NCI-H2081 treated with DMSO at 0.1 percent for 48 hours (cell line): ENCODE measurements around the gene BMPER.

Experiments
- DNase-seq: peaks from one replicate; lab custom pipeline; 2025; lab: John Stamatoyannopoulos, UW

Gene BMPER

GRCh38 chr7:33888166-33888565 is 17.2 kb upstream of the BMPER start:
- no peak for DNase-seq

- no peak for DNase-seq
These were observed 12.4 kb upstream of the BMPER start for GRCh38 chr7:33892945-33893344.

GRCh38 chr7:33893377-33893776 is 12.0 kb upstream of the BMPER start:
- DNase-seq = no peak

- peak; percentile 54 for DNase-seq
These were observed 10.1 kb upstream of the BMPER start for GRCh38 chr7:33895025-33895804.

- no peak for DNase-seq
These were observed 4.8 kb upstream of the BMPER start for GRCh38 chr7:33900501-33900900.

GRCh38 chr7:33901199-33901598 is 4.1 kb upstream of the BMPER start:
- no peak for DNase-seq

- no peak for DNase-seq
These were observed 3.5 kb upstream of the BMPER start for GRCh38 chr7:33901847-33902246.

- no peak for DNase-seq
These were observed 2.6 kb upstream of the BMPER start for GRCh38 chr7:33902746-33903145.

- no peak for DNase-seq
These were observed 1.3 kb upstream of the BMPER start for GRCh38 chr7:33903791-33904680.

GRCh38 chr7:33904681-33905388 is 504 bp upstream of the BMPER start:
- no peak for DNase-seq

- DNase-seq = no peak
These were observed 1.4 kb downstream of the BMPER start for GRCh38 chr7:33906697-33907096.

- DNase-seq = no peak
These were observed 2.3 kb downstream of the BMPER start for GRCh38 chr7:33907625-33908024.

- DNase-seq = no peak
These were observed 4.0 kb downstream of the BMPER start for GRCh38 chr7:33909318-33909717.

- no peak for DNase-seq
These were observed 4.4 kb downstream of the BMPER start for GRCh38 chr7:33909755-33910154.

GRCh38 chr7:33910756-33911155 is 5.4 kb downstream of the BMPER start:
- DNase-seq = no peak

- no peak for DNase-seq
These were observed 11.2 kb downstream of the BMPER start for GRCh38 chr7:33916357-33917081.

GRCh38 chr7:33917661-33918060 is 12.3 kb downstream of the BMPER start:
- no peak for DNase-seq

GRCh38 chr7:33918438-33919143 is 13.3 kb downstream of the BMPER start:
- DNase-seq = no peak

GRCh38 chr7:33919449-33919848 is 14.1 kb downstream of the BMPER start:
- no peak for DNase-seq

GRCh38 chr7:33921216-33921938 is 16.0 kb downstream of the BMPER start:
- DNase-seq = no peak

GRCh38 chr7:33922820-33923219 is 17.5 kb downstream of the BMPER start:
- DNase-seq = no peak
